Keratinocyte (primary cell): ENCODE results near the gene TMEM129. TPM values are rescaled to one million over a fixed set of nuclear protein-coding genes. Genes with fewer than 3 reads are reported as not detected.

ENCODE experiments used
- DNase-seq: peaks from one replicate; pipeline ENCODE4 v3.0.0-alpha.2; 2011; ENCODE audit warnings: low read depth, missing footprints, low spot score
- FAIRE-seq: peaks from 2 replicates; lab custom pipeline; 2011; peaks lifted over from hg19 to GRCh38; lab: Jason Lieb, UNC
- H2AFZ ChIP-seq: 2 replicates; pipeline ENCODE4 v1.6.0; 2012; ENCODE audit warnings: low read length, control low read depth, inconsistent platforms; ENCODE audit not compliant: control insufficient read depth
- H3K27ac ChIP-seq: 2 replicates; pipeline ENCODE4 v1.5.1; 2011; ENCODE audit warnings: low read length; ENCODE audit not compliant: control insufficient read depth, insufficient read depth
- H3K27me3 ChIP-seq: 3 replicates; pipeline ENCODE4 v1.6.0; 2011; ENCODE audit warnings: low read length; ENCODE audit not compliant: control insufficient read depth, insufficient read depth; ENCODE audit errors: extremely low read depth
- H3K36me3 ChIP-seq, 2 experiments: 2 replicates in 1 of 2; 3 replicates in 1 of 2; pipeline ENCODE4 v1.5.1; 2011; ENCODE audit warnings: low read length in 2 of 2, mild to moderate bottlenecking in 1 of 2; ENCODE audit not compliant: control insufficient read depth in 2 of 2, insufficient read depth in 2 of 2; ENCODE audit errors: extremely low read depth in 1 of 2
- H3K4me1 ChIP-seq: 3 replicates; pipeline ENCODE4 v1.5.1; 2011; ENCODE audit warnings: low read length; ENCODE audit not compliant: control insufficient read depth, insufficient read depth; ENCODE audit errors: extremely low read depth
- H3K4me2 ChIP-seq: 3 replicates; pipeline ENCODE4 v1.6.0; 2011; ENCODE audit warnings: low read depth, low read length; ENCODE audit not compliant: control insufficient read depth, insufficient read depth; ENCODE audit errors: extremely low read depth
- H3K4me3 ChIP-seq, 3 experiments: fragments of 200-600 bp in 1 of 3; sonication (generic) in 1 of 3; 2 replicates in 2 of 3; 3 replicates in 1 of 3; pipeline ENCODE4 v1.5.1; 2011 to 2016; ENCODE audit warnings: low read length in 3 of 3, mild to moderate bottlenecking in 3 of 3, control low read depth in 2 of 3, inconsistent platforms in 1 of 3, low read depth in 1 of 3, mixed read lengths in 1 of 3, mixed run types in 1 of 3, moderate library complexity in 1 of 3; ENCODE audit not compliant: control insufficient read depth in 2 of 3, insufficient read depth in 2 of 3; ENCODE audit errors: extremely low read depth in 1 of 3
- H3K79me2 ChIP-seq: 2 replicates; pipeline ENCODE4 v1.6.0; 2012; ENCODE audit warnings: low read length; ENCODE audit not compliant: control insufficient read depth, insufficient read depth
- H3K9ac ChIP-seq: 3 replicates; pipeline ENCODE4 v1.6.0; 2011; ENCODE audit warnings: low read length; ENCODE audit not compliant: control insufficient read depth, insufficient read depth; ENCODE audit errors: extremely low read depth
- H3K9me1 ChIP-seq: 3 replicates; pipeline ENCODE4 v1.6.0; 2011; ENCODE audit warnings: low read length; ENCODE audit not compliant: control insufficient read depth, insufficient read depth; ENCODE audit errors: extremely low read depth
- H3K9me3 ChIP-seq: 2 replicates; pipeline ENCODE4 v1.5.1; 2012; ENCODE audit warnings: low read depth, low read length; ENCODE audit not compliant: control insufficient read depth
- H4K20me1 ChIP-seq: 3 replicates; pipeline ENCODE4 v1.6.0; 2011; ENCODE audit warnings: low read length; ENCODE audit not compliant: control insufficient read depth, insufficient read depth; ENCODE audit errors: extremely low read depth
- EZH2 ChIP-seq: IDR thresholded peaks from one replicate; pipeline ENCODE4 v1.6.1; 2012; ENCODE audit warnings: inconsistent platforms, mild to moderate bottlenecking, low read length, moderate library complexity
- dilution Hi-C: fragments of 300-500 bp; cut with MboI; formaldehyde crosslinking; loops from one replicate; pipeline ENCODE4 v1.7.0; 2020; ENCODE audit warnings: low sequenced_read_pairs; ENCODE audit not compliant: extremely low pct_ligation_motif_present
- polyA plus RNA-seq, 5 experiments: library from polyadenylated mRNA; depleted of rRNA in 3 of 5; stranded (reverse) in 3 of 5; stranded (forward) in 1 of 5; unstranded in 1 of 5; fragments of >200 nt; gene quantifications; 1 replicate in 1 of 5; 2 replicates in 3 of 5; 3 replicates in 1 of 5; pipeline versions ENCODE4 v1.2.1 to v1.2.3, GENCODE V29; 2011 to 2012; ENCODE audit warnings: missing spikeins in 2 of 5, low read depth in 1 of 5, low replicate concordance in 1 of 5
- TF ChIP-seq, protein P1 (sequence below), 3 experiments: IDR thresholded peaks in 1 of 3; conservative IDR thresholded peaks in 1 of 3; optimal IDR thresholded peaks in 1 of 3; 2 replicates in 2 of 3; 3 replicates in 1 of 3; pipeline versions ENCODE3 to v1.5.1; 2011; ENCODE audit warnings: low read length in 3 of 3, mild to moderate bottlenecking in 3 of 3, moderate library complexity in 2 of 3, control low read depth in 1 of 3, inconsistent platforms in 1 of 3; ENCODE audit not compliant: insufficient read depth in 2 of 3; ENCODE audit errors: extremely low read depth in 1 of 3

Gene TMEM129
- polyA plus RNA-seq, 1 donor (not counting 4 experiments of a cell fraction or from before 2014, with no cell fraction given): 11.7 TPM

DNA sequence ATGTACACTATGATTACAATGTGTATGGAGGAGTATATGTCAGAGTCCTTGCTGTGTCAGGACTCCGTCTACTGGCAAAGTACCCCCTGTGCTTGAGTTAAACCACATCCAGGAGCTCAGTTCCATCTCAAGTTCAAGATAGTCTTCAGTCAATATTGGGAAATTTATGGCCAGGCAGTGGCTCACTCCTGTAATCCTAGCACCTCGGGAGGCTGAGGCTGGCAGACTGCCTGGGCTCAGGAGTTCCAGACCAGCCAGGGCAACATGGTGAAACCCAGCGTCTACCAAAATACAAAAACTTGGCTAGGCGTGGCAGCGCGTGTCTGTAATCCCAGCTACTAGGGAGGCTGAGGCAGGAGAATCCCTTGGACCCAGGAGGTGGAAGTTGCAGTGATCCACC is 14.8 kb downstream of the TMEM129 start:
- Histone ChIP-seq H3K27me3 (no peaks in the 10 kb centered on the region), H3K4me1 (peaks cover 19% of the 10 kb centered on the region), H2AFZ (no peak overlapping the region), H3K9ac (no peak overlapping the region), H3K4me3 (no peak overlapping the region), H3K9me1 (peaks cover 2% of the 10 kb centered on the region), H3K27ac (no peak overlapping the region), H4K20me1 (peaks cover 19% of the 10 kb centered on the region), H3K79me2 (peaks cover 94% of the 10 kb centered on the region), H3K36me3 (peaks cover 9 to 48% of the 10 kb centered on the region in 2 experiments), H3K4me2 (no peak overlapping the region), H3K9me3 (no peaks in the 10 kb centered on the region)
- dilution Hi-C loops: no loop called here
- DNase-seq (no peak), FAIRE-seq (no peak)
- no peak for TF ChIP-seq EZH2
- TF ChIP-seq, protein P1, sequence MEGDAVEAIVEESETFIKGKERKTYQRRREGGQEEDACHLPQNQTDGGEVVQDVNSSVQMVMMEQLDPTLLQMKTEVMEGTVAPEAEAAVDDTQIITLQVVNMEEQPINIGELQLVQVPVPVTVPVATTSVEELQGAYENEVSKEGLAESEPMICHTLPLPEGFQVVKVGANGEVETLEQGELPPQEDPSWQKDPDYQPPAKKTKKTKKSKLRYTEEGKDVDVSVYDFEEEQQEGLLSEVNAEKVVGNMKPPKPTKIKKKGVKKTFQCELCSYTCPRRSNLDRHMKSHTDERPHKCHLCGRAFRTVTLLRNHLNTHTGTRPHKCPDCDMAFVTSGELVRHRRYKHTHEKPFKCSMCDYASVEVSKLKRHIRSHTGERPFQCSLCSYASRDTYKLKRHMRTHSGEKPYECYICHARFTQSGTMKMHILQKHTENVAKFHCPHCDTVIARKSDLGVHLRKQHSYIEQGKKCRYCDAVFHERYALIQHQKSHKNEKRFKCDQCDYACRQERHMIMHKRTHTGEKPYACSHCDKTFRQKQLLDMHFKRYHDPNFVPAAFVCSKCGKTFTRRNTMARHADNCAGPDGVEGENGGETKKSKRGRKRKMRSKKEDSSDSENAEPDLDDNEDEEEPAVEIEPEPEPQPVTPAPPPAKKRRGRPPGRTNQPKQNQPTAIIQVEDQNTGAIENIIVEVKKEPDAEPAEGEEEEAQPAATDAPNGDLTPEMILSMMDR (optimal IDR thresholded peaks at IDR 0.05 in 1 of 3, IDR thresholded peaks at IDR 0.05 in 1 of 3, conservative IDR thresholded peaks at IDR 0.05 in 1 of 3; ENCODE audit: extremely low read depth in 1 of 3, insufficient read depth in 2 of 3, low read length in 3 of 3): no peak

DNA sequence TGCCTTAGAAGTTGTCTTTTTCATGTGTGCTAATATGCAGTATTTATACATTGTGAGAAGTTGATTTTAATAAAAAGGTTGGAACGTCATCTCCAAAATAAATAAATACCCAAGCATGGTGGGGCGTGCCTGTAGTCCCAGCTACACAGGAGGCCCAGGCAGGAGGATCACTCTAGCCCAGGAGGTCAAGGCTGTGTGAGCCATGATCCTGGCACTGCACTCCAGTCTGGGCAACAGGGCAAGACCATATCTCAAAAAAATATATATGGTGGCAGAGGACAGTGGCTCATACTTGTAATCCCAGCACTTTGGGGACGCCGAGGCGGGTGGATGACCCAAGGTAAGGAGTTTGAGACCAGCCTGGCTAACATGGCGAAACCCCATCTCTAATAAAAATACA is 15.4 kb downstream of the TMEM129 start:
- Histone ChIP-seq H3K9ac (no peak overlapping the region), H3K79me2 (peaks cover 94% of the 10 kb centered on the region), H3K27me3 (no peaks in the 10 kb centered on the region), H3K9me1 (peaks cover 2% of the 10 kb centered on the region), H3K36me3 (peaks cover 10 to 51% of the 10 kb centered on the region in 2 experiments), H3K9me3 (no peaks in the 10 kb centered on the region), H3K27ac (no peak overlapping the region), H3K4me1 (peaks cover 17% of the 10 kb centered on the region), H4K20me1 (peaks cover 19% of the 10 kb centered on the region), H3K4me3 (no peak overlapping the region), H2AFZ (no peak overlapping the region), H3K4me2 (no peak overlapping the region)
- FAIRE-seq: no peak
- TF ChIP-seq, protein P1 (optimal IDR thresholded peaks at IDR 0.05 in 1 of 3, IDR thresholded peaks at IDR 0.05 in 1 of 3, conservative IDR thresholded peaks at IDR 0.05 in 1 of 3; ENCODE audit: extremely low read depth in 1 of 3, insufficient read depth in 2 of 3, low read length in 3 of 3): no peak
- no peak for TF ChIP-seq EZH2
- no peak for DNase-seq
- dilution Hi-C loops: no loop called here
